GOT3 (cell line): Measurements from ENCODE around the gene MGA.

Experiments used
- DNase-seq: peaks from one replicate; lab custom pipeline; 2025; ENCODE audit warnings: mixed read lengths; lab: John Stamatoyannopoulos, UW

MGA gene

GRCh38 chr15:41809121-41809520 is 148.9 kb downstream of the MGA start:
- DNase-seq = no peak

GRCh38 chr15:41809526-41810220 is 149.5 kb downstream of the MGA start:
- no peak for DNase-seq

GRCh38 chr15:41810651-41811431 is 150.6 kb downstream of the MGA start:
- DNase-seq = no peak

- peak; percentile 18 for DNase-seq
Observed at GRCh38 chr15:41811432-41812195, 151.4 kb downstream of the MGA start.

GRCh38 chr15:41812820-41813375 is 152.7 kb downstream of the MGA start:
- no peak for DNase-seq

- DNase-seq = no peak
Observed at GRCh38 chr15:41813426-41813825, 153.2 kb downstream of the MGA start.

GRCh38 chr15:41814534-41814933 is 154.3 kb downstream of the MGA start:
- DNase-seq = no peak

GRCh38 chr15:41816788-41817187 is 156.6 kb downstream of the MGA start:
- no peak for DNase-seq

- DNase-seq = no peak
Observed at GRCh38 chr15:41817327-41817726, 157.1 kb downstream of the MGA start.

- DNase-seq = no peak
Observed at GRCh38 chr15:41817781-41818180, 157.6 kb downstream of the MGA start.

- DNase-seq = no peak
Observed at GRCh38 chr15:41819455-41820050, 159.3 kb downstream of the MGA start.

- no peak for DNase-seq
Observed at GRCh38 chr15:41820791-41821423, 160.7 kb downstream of the MGA start.

GRCh38 chr15:41821831-41822230 is 161.6 kb downstream of the MGA start:
- no peak for DNase-seq

- DNase-seq = no peak
Observed at GRCh38 chr15:41822471-41822870, 162.3 kb downstream of the MGA start.
